Measurements from ENCODE around the gene ANKS1A. TPM values are rescaled to one million over a fixed set of nuclear protein-coding genes. Genes with fewer than 3 reads are reported as not detected.

The ANKS1A gene
- total RNA-seq, 1 experiment from 2014 or later, result 26.5 TPM

GRCh38 chr6:34992376-34992775, 103.3 kb downstream of the ANKS1A start:
- Histone ChIP-seq H3T11ph (ENCODE audit: low read length) (no peak overlapping the region), H3K9me3 (ENCODE audit: control insufficient read depth, low read depth, low read length) (no peaks in the 10 kb centered on the region), H3K27me3 (ENCODE audit: insufficient read depth, low read length) (no peaks in the 10 kb centered on the region), H2AFZ (ENCODE audit: low read length) (no peak overlapping the region), H3K14ac (ENCODE audit: insufficient read depth, low read length) (no peak overlapping the region), H4K91ac (ENCODE audit: insufficient read length, low read depth, low read length) (no peak overlapping the region), H3K23ac (ENCODE audit: insufficient read length, low read depth, low read length) (no peak overlapping the region), H3K79me2 (ENCODE audit: insufficient read depth, low read length) (no peaks in the 10 kb centered on the region), H3K27ac (ENCODE audit: insufficient read length, low read depth, low read length) (no peak overlapping the region), H2BK15ac (ENCODE audit: low read depth, low read length) (no peak overlapping the region), H4K5ac (ENCODE audit: insufficient read length, low read depth, low read length) (no peak overlapping the region), H3K4me2 (ENCODE audit: insufficient read depth, insufficient read length, low read length) (no peak overlapping the region), H2BK5ac (ENCODE audit: insufficient read length, low read length) (no peak overlapping the region), H2BK120ac (ENCODE audit: low read depth, low read length, poor library complexity, severe bottlenecking) (no peak overlapping the region), H3K56ac (ENCODE audit: insufficient read length, low read depth, low read length) (no peak overlapping the region), H4K20me1 (ENCODE audit: control insufficient read depth, insufficient read depth, insufficient read length) (no peaks in the 10 kb centered on the region), H3K4ac (ENCODE audit: low read depth, low read length) (no peak overlapping the region), H2BK12ac (ENCODE audit: insufficient read length, low read depth, low read length) (no peak overlapping the region), H3K79me1 (ENCODE audit: insufficient read depth, low read depth, low read length, poor library complexity, severe bottlenecking) (no peaks in the 10 kb centered on the region), H2BK20ac (ENCODE audit: low read depth, low read length, poor library complexity, severe bottlenecking) (no peak overlapping the region), H2AK5ac (ENCODE audit: insufficient read length, low read length) (no peak overlapping the region), H3K23me2 (ENCODE audit: insufficient read length, low read depth, low read length, poor library complexity, severe bottlenecking) (no peaks in the 10 kb centered on the region), H3K18ac (ENCODE audit: insufficient read length, low read depth, low read length) (no peak overlapping the region), H3K4me1 (ENCODE audit: insufficient read depth, low read length) (no peaks in the 10 kb centered on the region), H4K8ac (replicated peaks; ENCODE audit: insufficient read length, low read depth, low read length) (no peak overlapping the region), H3K9ac (ENCODE audit: extremely low read depth, insufficient read length, low read length) (no peak overlapping the region)
- Mint-ChIP-seq H3K9me3 (peaks cover 0 to 4% of the 10 kb centered on the region in 2 experiments; a peak in 1 of 5 replicates), H3K27me3 (ENCODE audit: low read depth) (no peaks in the 10 kb centered on the region), H3K4me3 (no peak overlapping the region), H3K36me3 (ENCODE audit: insufficient read depth in 1 of 3, low read depth in 3 of 3) (peaks cover 30 to 68% (median 58%) of the 10 kb centered on the region in 3 experiments), H3K4me1 (peaks cover 8 to 27% of the 10 kb centered on the region in 2 experiments), H3K27ac (0 out of 7 replicates have a peak overlapping the region, but pooled peaks of 1 of the 3 experiments have one; percentile 29)
- no peak for DNase-seq
- WGBS (ENCODE audit: extremely low coverage, insufficient read length, low lambda C conversion rate), result no CpG with 5 or more reads among the region's 3 CpGs
- no peak for TF ChIP-seq CTCF (conservative IDR thresholded peaks at IDR 0.05)

Data from H9 (cell line).